Measurements from ENCODE around the gene DNMT3A. TPM values are rescaled to one million over a fixed set of nuclear protein-coding genes. Genes with fewer than 3 reads are reported as not detected.

The DNMT3A gene
- total RNA-seq, 1 donor from 2014 or later: 49.9 TPM

- intact Hi-C loops (cut with micrococcal nuclease): loop anchor here (1.0 to 2.0 kb wide), 14 partner anchors 15 to 517 kb away; partner anchors contain the start of genes ASXL2 and DTNB
- ATAC-seq (ENCODE audit: low read depth): no peak
- Mint-ChIP-seq H3K27me3 (no peaks in the 10 kb centered on the region), H3K4me1 (peaks cover 38% of the 10 kb centered on the region), H3K27ac (peak overlapping the region; percentile 98), H3K36me3 (ENCODE audit: low read depth) (peaks cover 4% of the 10 kb centered on the region), H3K4me3 (peak overlapping the region; percentile 89), H3K9me3 (no peaks in the 10 kb centered on the region)
- DNase-seq: no peak
- ChIA-PET CTCF (interaction anchor here (0.7 to 2.9 kb wide), 21 partner anchors 10 to 339 kb away, joined by 3 to 56 read pairs (median 6); partner anchors contain the start of gene DNMT3A), POLR2A (interaction anchor here (0.7 to 6.1 kb wide), 41 partner anchors 8 to 230 kb away, joined by 3 to 206 read pairs (median 7); partner anchors contain the start of gene DNMT3A)
- TF ChIP-seq CTCF (IDR thresholded peaks at IDR 0.05): no peak
These were observed 19.7 kb upstream of the DNMT3A start for GRCh38 chr2:25361261-25362048.

GRCh38 chr2:25358836-25359235 is 17.1 kb upstream of the DNMT3A start:
- no peak for TF ChIP-seq CTCF (IDR thresholded peaks at IDR 0.05)
- Mint-ChIP-seq H3K4me3 (no peak overlapping the region), H3K9me3 (no peaks in the 10 kb centered on the region), H3K27ac (no peak overlapping the region), H3K27me3 (peaks cover 3% of the 10 kb centered on the region), H3K4me1 (peaks cover 20% of the 10 kb centered on the region), H3K36me3 (ENCODE audit: low read depth) (peaks cover 4% of the 10 kb centered on the region)
- DNase-seq (no peak), ATAC-seq (ENCODE audit: low read depth) (no peak)
- intact Hi-C loops (cut with micrococcal nuclease): no loop called here
- POLR2A ChIA-PET: interaction anchor here (0.6 to 0.8 kb wide), 3 partner anchors 55 to 117 kb away, joined by 3 read pairs; no protein-coding TSS in a partner anchor
- CTCF ChIA-PET: no interaction called here

- POLR2A ChIA-PET: interaction anchor here (1.2 kb wide), 1 partner anchor 85 kb away, joined by 3 read pairs; no protein-coding TSS in a partner anchor
- DNase-seq (no peak), ATAC-seq (ENCODE audit: low read depth) (no peak)
- H3K4me1 Mint-ChIP-seq: peaks cover 15% of the 10 kb centered on the region
- H3K9me3 Mint-ChIP-seq: no peaks in the 10 kb centered on the region
- H3K27me3 Mint-ChIP-seq: peaks cover 3% of the 10 kb centered on the region
- peaks cover 4% of the 10 kb centered on the region for H3K36me3 Mint-ChIP-seq (ENCODE audit: low read depth)
- H3K27ac Mint-ChIP-seq: peak overlapping the region; percentile 18
- CTCF ChIA-PET: no interaction called here
- no peak for TF ChIP-seq CTCF (IDR thresholded peaks at IDR 0.05)
- intact Hi-C loops (cut with micrococcal nuclease): no loop called here
- H3K4me3 Mint-ChIP-seq: no peak overlapping the region
These were observed 16.6 kb upstream of the DNMT3A start for GRCh38 chr2:25358249-25358815.

- TF ChIP-seq CTCF (IDR thresholded peaks at IDR 0.05): no peak
- no peak overlapping the region for H3K27ac Mint-ChIP-seq
- no peaks in the 10 kb centered on the region for H3K9me3 Mint-ChIP-seq
- peaks cover 7% of the 10 kb centered on the region for H3K27me3 Mint-ChIP-seq
- H3K36me3 Mint-ChIP-seq (ENCODE audit: low read depth): no peaks in the 10 kb centered on the region
- ChIA-PET CTCF (no interaction called here), POLR2A (no interaction called here)
- intact Hi-C loops (cut with micrococcal nuclease): no loop called here
- H3K4me1 Mint-ChIP-seq: no peaks in the 10 kb centered on the region
- H3K4me3 Mint-ChIP-seq: no peak overlapping the region
- DNase-seq: no peak
- no peak for ATAC-seq (ENCODE audit: low read depth)
These were observed 14.4 kb upstream of the DNMT3A start for GRCh38 chr2:25356088-25356487.

- CTCF ChIA-PET: no interaction called here
- DNase-seq (no peak), ATAC-seq (ENCODE audit: low read depth) (no peak)
- Mint-ChIP-seq H3K36me3 (ENCODE audit: low read depth) (no peaks in the 10 kb centered on the region), H3K9me3 (peaks cover 4% of the 10 kb centered on the region), H3K27ac (no peak overlapping the region), H3K4me1 (peaks cover 2% of the 10 kb centered on the region), H3K4me3 (no peak overlapping the region), H3K27me3 (peaks cover 7% of the 10 kb centered on the region)
- POLR2A ChIA-PET: no interaction called here
- TF ChIP-seq CTCF (IDR thresholded peaks at IDR 0.05): no peak
- intact Hi-C loops (cut with micrococcal nuclease): no loop called here
These were observed 13.5 kb upstream of the DNMT3A start for GRCh38 chr2:25355270-25355669.

Data from activated B cell treated with CpG ODN at 0.5 μM for 24 hours (primary cell).